HG03095 (cell line): ENCODE results near the gene KLK1.

ENCODE experiments used
- ATAC-seq: cut with Tn5 transposase; IDR thresholded peaks from one replicate; pipeline ENCODE4 v1.9.1; 2021; ENCODE audit warnings: moderate library complexity; ENCODE audit not compliant: unreplicated experiment

KLK1 gene

DNA sequence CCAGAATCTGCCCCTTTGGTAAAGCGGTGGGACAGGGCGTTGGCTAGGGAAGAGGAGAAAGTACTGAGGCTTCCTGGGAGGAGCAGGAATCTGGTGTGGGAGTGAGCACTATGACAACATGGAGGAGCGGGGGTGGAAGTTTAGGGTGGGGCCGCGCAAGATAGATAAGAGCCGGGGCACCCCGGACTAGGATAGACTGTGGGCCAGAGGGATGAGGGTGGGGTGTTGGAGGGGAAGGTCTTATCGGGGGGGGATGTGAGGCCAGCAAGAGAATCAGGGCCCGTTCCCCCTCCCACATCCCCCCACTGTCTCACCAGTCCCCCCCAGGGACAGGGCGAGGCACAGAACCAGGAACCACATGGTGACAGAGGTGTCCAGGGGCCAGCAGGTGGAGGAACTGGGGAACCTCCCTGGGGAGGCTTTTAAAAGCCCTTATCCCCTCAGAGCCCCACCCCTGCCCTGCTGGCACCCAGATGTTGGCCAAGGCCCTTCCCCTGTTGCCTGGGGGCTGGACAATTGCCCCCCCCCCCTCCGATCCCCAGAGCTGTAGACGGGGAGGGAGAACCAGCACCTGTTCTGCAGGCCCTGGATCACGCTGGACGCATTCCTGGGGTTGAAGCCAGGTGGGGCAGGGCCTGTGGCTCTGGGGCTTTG lies at the start of gene KLK1:
Gene KLK1, minus strand, starts transcription at position 399 of the 654 bp plus-strand sequence. Its CDS starts 39 bp downstream, at position 360.
- no peak for ATAC-seq

DNA sequence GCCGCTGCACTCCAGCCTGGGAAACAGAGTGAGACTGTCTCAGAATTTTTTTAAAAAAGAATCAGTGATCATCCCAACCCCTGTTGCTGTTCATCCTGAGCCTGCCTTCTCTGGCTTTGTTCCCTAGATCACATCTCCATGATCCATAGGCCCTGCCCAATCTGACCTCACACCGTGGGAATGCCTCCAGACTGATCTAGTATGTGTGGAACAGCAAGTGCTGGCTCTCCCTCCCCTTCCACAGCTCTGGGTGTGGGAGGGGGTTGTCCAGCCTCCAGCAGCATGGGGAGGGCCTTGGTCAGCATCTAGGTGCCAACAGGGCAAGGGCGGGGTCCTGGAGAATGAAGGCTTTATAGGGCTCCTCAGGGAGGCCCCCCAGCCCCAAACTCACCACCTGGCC lies 49.5 kb upstream of the KLK1 start, which contains the start of gene KLK2:
Gene KLK2, plus strand, starts transcription at position 384 of the 400 bp plus-strand sequence. CDS start 35 bp downstream, outside the sequence.
- ATAC-seq: no peak

DNA sequence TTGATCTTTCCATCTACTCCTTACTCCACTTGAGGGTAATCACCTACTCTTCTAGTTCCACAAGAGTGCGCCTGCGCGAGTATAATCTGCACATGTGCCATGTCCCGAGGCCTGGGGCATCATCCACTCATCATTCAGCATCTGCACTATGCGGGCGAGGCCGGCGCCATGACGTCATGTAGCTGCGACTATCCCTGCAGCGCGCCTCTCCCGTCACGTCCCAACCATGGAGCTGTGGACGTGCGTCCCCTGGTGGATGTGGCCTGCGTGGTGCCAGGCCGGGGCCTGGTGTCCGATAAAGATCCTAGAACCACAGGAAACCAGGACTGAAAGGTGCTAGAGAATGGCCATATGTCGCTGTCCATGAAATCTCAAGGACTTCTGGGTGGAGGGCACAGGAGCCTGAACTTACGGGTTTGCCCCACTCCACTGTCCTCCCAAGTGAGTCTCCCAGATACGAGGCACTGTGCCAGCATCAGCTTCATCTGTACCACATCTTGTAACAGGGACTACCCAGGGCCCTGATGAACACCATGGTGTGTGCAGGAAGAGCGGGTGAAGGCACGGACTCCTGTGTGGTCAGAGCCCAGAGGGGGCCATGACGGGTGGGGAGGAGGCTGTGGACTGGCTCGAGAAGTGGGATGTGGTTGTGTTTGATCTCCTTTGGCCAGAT lies 47.0 kb upstream of the KLK1 start:
- no peak for ATAC-seq

DNA sequence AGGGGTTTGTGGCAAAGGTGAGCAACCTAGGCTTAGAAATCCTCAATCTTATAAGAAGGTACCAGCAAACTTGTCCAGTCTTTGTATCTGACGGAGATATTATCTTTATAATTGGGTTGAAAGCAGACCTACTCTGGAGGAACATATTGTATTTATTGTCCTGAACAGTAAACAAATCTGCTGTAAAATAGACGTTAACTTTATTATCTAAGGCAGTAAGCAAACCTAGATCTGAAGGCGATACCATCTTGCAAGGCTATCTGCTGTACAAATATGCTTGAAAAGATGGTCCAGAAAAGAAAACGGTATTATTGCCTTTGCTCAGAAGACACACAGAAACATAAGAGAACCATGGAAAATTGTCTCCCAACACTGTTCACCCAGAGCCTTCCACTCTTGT lies 45.9 kb upstream of the KLK1 start:
- ATAC-seq: no peak

DNA sequence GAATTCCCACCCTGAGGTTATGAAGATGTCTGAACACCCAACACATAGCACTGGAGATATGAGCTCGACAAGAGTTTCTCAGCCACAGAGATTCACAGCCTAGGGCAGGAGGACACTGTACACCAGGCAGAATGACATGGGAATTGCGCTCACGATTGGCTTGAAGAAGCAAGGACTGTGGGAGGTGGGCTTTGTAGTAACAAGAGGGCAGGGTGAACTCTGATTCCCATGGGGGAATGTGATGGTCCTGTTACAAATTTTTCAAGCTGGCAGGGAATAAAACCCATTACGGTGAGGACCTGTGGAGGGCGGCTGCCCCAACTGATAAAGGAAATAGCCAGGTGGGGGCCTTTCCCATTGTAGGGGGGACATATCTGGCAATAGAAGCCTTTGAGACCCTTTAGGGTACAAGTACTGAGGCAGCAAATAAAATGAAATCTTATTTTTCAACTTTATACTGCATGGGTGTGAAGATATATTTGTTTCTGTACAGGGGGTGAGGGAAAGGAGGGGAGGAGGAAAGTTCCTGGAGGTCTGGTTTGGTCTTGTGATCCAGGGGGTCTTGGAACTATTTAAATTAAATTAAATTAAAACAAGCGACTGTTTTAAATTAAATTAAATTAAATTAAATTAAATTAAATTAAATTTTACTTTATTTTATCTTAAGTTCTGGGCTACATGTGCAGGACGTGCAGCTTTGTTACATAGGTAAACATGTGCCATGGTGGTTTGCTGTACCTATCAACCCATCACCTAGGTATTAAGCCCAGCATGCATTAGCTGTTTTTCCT lies 38.1 kb upstream of the KLK1 start:
- no peak for ATAC-seq

DNA sequence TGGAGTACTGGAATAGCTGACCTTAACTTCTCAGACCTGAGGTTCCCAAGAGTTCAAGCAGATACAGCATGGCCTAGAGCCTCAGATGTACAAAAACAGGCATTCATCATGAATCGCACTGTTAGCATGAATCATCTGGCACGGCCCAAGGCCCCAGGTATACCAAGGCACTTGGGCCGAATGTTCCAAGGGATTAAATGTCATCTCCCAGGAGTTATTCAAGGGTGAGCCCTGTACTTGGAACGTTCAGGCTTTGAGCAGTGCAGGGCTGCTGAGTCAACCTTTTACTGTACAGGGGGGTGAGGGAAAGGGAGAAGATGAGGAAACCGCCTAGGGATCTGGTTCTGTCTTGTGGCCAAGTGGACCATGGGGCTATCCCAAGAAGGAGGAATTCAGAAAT lies 37.4 kb upstream of the KLK1 start:
- no peak for ATAC-seq

DNA sequence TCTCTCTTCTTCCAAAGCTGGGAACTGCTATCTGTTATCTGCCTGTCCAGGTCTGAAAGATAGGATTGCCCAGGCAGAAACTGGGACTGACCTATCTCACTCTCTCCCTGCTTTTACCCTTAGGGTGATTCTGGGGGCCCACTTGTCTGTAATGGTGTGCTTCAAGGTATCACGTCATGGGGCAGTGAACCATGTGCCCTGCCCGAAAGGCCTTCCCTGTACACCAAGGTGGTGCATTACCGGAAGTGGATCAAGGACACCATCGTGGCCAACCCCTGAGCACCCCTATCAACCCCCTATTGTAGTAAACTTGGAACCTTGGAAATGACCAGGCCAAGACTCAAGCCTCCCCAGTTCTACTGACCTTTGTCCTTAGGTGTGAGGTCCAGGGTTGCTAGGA lies 36.3 kb upstream of the KLK1 start:
- ATAC-seq: no peak

DNA sequence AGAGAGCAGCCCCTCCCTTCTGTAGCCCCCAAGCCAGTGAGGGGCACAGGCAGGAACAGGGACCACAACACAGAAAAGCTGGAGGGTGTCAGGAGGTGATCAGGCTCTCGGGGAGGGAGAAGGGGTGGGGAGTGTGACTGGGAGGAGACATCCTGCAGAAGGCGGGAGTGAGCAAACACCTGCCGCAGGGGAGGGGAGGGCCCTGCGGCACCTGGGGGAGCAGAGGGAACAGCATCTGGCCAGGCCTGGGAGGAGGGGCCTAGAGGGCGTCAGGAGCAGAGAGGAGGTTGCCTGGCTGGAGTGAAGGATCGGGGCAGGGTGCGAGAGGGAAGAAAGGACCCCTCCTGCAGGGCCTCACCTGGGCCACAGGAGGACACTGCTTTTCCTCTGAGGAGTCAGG lies 35.3 kb upstream of the KLK1 start:
- ATAC-seq: no peak

DNA sequence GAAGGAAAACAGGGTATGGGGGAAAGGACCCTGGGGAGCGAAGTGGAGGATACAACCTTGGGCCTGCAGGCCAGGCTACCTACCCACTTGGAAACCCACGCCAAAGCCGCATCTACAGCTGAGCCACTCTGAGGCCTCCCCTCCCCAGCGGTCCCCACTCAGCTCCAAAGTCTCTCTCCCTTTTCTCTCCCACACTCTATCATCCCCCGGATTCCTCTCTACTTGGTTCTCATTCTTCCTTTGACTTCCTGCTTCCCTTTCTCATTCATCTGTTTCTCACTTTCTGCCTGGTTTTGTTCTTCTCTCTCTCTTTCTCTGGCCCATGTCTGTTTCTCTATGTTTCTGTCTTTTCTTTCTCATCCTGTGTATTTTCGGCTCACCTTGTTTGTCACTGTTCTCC lies 33.8 kb upstream of the KLK1 start:
- ATAC-seq: no peak

DNA sequence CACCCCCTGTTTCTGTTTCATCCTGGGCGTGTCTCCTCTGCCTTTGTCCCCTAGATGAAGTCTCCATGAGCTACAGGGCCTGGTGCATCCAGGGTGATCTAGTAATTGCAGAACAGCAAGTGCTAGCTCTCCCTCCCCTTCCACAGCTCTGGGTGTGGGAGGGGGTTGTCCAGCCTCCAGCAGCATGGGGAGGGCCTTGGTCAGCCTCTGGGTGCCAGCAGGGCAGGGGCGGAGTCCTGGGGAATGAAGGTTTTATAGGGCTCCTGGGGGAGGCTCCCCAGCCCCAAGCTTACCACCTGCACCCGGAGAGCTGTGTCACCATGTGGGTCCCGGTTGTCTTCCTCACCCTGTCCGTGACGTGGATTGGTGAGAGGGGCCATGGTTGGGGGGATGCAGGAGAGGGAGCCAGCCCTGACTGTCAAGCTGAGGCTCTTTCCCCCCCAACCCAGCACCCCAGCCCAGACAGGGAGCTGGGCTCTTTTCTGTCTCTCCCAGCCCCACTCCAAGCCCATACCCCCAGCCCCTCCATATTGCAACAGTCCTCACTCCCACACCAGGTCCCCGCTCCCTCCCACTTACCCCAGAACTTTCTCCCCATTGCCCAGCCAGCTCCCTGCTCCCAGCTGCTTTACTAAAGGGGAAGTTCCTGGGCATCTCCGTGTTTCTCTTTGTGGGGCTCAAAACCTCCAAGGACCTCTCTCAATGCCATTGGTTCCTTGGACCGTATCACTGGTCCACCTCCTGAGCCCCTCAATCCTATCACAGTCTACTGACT lies 31.2 kb upstream of the KLK1 start, which contains the start of gene KLK3:
Gene KLK3, plus strand, starts transcription at position 280 of the 775 bp plus-strand sequence. Its CDS starts 41 bp downstream, at position 321.
- ATAC-seq: no peak

DNA sequence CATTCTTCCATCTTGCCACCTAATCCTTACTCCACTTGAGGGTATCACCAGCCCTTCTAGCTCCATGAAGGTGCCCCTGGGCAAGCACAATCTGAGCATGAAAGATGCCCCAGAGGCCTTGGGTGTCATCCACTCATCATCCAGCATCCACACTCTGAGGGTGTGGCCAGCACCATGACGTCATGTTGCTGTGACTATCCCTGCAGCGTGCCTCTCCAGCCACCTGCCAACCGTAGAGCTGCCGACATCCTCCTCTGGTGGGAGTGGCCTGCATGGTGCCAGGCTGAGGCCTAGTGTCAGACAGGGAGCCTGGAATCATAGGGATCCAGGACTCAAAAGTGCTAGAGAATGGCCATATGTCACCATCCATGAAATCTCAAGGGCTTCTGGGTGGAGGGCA lies 28.0 kb upstream of the KLK1 start:
- ATAC-seq: no peak

DNA sequence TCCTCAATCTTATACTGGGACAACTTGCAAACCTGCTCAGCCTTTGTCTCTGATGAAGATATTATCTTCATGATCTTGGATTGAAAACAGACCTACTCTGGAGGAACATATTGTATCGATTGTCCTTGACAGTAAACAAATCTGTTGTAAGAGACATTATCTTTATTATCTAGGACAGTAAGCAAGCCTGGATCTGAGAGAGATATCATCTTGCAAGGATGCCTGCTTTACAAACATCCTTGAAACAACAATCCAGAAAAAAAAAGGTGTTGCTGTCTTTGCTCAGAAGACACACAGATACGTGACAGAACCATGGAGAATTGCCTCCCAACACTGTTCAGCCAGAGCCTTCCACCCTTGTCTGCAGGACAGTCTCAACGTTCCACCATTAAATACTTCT lies 27.2 kb upstream of the KLK1 start:
- no peak for ATAC-seq

DNA sequence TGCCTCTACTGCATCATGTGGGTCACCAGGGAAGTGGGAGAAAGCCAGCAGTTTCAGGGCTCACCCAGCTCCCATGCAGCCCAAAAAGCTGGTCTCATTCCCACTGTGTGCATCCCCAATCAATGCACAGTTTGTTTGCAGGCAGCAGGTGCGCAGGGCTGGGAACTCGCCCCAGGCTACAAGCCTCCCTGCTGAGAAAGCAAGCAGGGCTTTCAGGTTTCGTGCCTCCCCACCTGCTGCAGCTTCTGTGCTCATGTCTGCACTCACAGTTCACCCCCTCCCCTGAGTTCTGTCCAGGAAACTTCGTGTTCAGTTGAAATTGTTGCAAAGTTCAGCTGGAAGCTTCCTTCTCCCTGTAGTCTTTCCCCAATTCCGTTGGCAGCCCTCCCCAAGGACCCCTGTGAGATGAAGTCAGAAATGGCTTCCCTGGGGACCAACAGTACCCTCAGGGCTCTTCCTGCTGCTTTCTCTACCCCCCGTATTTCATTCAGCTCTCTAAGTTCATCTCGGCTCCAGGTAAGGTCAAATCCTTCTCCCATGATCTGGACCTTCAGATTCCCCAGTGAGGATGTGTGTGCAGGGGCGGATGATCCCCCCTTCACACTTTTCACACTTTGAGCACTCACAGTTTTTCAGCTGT lies 20.8 kb upstream of the KLK1 start:
- no peak for ATAC-seq

DNA sequence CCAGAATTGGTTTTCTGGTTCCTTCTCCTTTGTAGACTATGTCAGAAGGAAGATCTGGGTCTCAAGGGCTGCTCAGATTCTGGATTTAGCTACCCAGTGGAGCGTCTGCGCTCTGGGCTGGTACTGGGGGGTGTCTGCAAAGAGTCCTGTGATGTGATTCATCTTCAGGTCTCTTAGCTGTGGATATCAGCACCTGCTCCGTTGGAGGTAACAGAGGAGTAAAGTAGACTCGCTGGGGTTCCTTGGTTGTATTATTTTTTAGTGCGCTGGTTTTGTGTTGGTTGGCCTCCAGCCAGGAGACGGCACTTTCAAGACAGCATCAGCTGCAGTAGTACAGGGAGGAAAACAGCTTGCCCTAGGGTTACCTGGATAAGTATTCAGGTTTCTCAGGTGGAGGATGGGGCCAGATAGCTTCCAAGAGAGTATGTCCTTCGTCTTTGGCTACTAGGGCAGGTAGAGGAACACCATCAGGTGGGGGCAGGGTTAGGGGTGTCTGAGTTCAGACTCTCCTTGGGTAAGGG lies 20.2 kb upstream of the KLK1 start:
- ATAC-seq: no peak

DNA sequence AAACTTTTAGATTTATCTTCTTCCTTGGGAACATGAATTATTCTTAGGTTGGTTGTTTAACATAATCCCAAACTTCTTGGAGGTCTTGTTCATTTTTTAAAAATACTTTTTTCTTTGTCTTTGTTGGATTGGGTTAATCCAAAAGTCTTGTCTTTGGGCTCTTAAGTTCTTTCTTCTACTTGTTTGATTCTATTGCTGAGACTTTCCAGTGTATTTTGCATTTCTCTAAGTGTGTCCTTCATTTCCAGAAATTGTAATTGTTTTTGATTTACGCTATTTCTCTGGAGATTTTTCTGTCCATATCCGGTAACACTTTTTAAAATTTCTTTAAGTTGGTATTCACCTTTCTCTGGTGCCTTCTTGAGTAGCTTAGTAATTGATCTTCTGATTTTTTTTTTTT lies 19.6 kb upstream of the KLK1 start:
- no peak for ATAC-seq

DNA sequence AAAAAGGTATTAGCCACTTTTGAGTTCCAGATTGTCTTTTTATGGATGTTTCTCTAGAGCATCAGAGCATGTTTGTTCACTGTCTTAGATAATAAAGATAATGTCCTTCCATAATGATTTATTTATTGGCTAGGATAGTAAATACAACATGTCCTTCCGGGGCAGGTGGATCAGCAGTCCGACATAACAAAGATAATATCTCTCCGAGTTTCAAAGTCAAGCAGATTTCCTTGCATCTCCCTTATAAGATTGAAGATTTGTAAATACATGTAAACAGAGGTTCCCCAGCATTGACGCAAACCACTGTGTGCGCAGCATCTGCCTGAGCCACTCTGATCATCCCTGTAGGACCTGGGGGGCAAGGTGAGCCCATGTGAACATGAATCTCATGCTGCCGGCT lies 18.5 kb upstream of the KLK1 start:
- no peak for ATAC-seq

DNA sequence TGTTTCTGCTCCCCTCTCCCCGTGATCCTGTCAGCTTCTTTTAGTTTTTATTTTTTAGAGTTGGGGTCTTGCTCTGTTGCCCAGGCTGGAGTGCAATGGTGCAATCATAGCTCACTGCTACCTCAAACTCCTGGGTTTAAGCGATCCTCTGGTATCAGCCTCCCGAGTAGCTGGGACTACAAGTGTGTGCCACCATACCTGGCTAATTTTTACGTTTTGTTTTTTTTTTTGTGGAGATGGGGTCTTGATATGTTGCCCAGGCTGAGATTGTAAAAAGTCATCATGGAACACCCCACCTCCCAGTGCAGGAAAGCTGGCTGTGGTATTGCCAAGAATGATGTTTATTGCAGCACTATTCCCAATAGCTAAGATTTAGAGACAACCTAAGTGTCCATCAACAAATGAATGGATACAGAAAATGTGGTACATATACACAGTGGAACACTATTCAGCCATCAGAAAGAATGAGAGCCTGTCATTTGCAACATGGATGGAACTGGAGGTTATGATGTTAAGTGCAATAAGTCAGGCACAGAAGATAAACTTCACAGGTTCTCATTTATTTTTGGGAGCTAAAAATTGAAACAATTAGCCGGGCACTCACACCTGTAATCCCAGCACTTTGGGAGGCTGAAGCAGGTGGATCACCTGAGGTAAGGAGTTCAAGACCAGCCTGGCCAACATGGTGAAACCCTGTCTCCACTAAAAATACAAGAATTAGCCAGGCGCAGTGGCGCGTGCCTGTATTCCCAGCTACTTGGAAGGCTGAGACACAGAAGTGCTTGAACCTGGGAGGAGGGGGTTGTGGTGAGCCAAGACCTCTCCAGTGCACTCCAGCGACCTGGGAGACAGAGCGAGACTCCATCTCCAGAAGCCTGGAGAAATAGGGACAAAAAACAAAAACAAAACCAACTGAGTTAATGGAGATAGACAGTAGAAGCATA lies 16.4 kb upstream of the KLK1 start:
- ATAC-seq: no peak

DNA sequence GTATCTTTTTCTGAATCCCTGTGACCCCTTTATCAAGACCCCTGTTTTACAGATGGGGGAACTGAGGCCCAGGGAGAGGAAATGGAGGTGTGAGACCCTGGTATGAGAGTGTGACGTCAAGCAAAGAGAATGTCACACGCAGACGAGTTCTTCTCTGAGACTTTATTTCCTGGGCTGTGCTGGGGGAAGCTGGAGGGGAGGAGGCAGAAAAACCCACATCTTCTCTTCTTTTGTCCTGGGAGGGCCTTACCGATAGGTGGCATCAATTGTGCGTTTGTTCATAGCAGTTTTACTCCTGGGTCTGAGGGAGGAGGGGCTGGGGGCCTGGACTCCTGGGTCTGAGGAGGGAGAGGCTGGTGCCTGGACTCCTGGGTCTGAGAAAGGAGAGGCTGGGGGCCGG lies 14.7 kb upstream of the KLK1 start:
- ATAC-seq: no peak

DNA sequence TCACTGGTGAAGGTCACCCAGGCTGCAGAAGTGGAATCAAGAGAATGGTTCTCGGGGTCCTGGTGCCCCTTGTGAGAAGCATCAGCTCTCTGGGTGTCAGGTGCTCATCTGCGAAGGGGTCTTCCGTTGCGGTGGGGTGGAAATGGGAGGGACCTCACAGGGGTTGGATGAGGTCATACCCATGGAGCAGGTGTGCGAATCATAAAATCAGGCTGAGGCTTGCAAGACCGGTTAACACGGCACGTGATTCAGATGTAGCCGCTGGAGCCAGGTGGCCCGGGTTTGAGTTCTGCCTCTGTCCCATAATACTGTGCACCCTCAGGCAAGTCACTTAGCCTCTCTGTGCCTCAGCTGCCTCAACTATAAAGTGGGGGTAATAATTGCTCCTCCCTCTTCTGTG lies 13.7 kb upstream of the KLK1 start:
- ATAC-seq: no peak
